Measurements from ENCODE around the gene OLFM1.

OLFM1 gene

DNA sequence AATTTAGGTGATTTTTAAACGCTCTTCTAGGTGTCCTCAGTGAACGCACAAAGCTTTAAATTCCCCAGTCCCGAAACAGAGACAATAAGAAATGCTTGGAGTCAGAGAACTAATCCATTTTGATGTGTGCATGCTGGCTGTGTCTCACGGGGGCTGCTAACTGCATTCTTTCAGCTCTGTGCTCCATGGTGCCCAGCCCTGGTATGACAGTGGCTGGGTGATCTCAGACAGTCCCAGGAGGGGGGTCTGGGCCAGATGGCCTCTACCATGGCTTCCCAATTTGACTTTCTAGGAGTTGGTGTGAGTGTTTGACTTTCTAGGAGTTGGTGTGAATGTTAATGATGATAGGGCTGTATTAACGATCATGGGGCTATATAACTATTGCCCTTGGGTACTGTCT is 12.1 kb downstream of the OLFM1 start:
- Histone ChIP-seq H3K4me3 (ENCODE audit: insufficient read depth, low read depth, low read length, poor library complexity, severe bottlenecking) (no peak overlapping the region), H3K9me3 (ENCODE audit: control insufficient read depth, low read length) (no peaks in the 10 kb centered on the region), H3K27ac (ENCODE audit: insufficient read depth, low read length, poor library complexity, severe bottlenecking) (no peak overlapping the region), H3K36me3 (ENCODE audit: control insufficient read depth, insufficient read depth, low read length) (no peaks in the 10 kb centered on the region), H3K4me1 (ENCODE audit: control insufficient read depth, insufficient read depth, low read length, poor library complexity, severe bottlenecking) (no peaks in the 10 kb centered on the region), H3K27me3 (replicated peaks; ENCODE audit: control insufficient read depth, insufficient read depth, low read length, poor library complexity, severe bottlenecking) (peaks cover 10% of the 10 kb centered on the region)
- DNase-seq, result no peak

DNA sequence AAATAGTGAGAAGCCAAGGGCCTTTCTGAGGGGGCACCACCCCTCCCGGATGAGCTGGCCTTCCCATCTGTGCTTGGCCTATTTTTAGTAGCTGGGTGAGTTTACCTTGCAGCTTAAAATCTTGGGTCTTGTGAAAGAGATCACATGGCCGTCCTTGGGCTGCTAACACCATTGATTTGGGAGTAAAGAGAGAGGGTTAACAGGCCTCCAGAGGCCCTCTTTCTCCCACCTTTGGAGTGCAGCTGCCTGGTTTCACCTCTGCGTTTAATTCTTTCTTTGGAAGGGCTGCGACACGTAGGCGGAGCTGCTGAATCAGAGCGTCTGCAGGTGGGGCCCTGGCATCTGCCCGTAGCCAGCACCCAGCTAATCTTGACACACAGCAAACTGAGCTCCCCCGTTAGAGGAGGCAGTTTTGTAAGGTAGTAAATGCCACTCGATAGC is 12.8 kb downstream of the OLFM1 start:
- no peak overlapping the region for H3K4me3 ChIP-seq (ENCODE audit: insufficient read depth, low read depth, low read length, poor library complexity, severe bottlenecking)
- H3K4me1 ChIP-seq (ENCODE audit: control insufficient read depth, insufficient read depth, low read length, poor library complexity, severe bottlenecking), result no peaks in the 10 kb centered on the region
- peaks cover 10% of the 10 kb centered on the region for H3K27me3 ChIP-seq (replicated peaks; ENCODE audit: control insufficient read depth, insufficient read depth, low read length, poor library complexity, severe bottlenecking)
- no peaks in the 10 kb centered on the region for H3K9me3 ChIP-seq (ENCODE audit: control insufficient read depth, low read length)
- H3K27ac ChIP-seq (ENCODE audit: insufficient read depth, low read length, poor library complexity, severe bottlenecking), result no peak overlapping the region
- DNase-seq, result no peak
- H3K36me3 ChIP-seq (ENCODE audit: control insufficient read depth, insufficient read depth, low read length), result no peaks in the 10 kb centered on the region

DNA sequence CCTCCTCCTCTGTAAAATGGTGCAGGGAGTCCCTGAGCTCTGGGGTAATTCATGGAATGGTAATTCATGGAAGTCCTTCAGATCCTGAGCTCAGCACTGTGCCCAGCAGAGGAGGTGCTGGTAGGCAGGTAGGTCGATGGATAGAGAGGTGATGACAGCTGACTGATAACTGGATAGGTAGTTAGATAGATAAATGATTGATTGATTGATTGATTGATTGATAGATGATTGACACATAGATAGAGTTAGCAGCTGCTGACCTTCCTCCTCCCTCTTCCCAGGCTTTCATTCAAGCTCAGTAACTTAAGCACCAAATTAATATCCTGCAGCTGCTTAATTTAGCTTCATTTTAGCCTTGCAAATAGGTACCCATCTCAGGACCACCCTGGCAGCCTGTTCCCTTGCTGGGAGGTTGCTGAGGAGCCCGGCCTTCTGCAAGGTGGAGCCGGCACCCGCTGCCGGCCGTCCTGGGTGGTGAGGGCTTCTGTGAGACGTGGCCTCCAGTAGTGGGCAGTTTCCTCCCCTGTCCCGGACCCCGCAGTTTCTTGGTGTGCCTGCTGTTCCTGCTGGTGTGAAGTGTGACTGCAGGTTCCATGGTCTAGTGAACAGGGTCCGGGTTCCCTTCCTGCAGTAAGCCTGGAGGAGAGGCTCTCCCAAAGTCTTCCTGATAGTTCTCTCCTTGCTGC is 13.4 kb downstream of the OLFM1 start:
- H3K27me3 ChIP-seq (replicated peaks; ENCODE audit: control insufficient read depth, insufficient read depth, low read length, poor library complexity, severe bottlenecking), result peaks cover 10% of the 10 kb centered on the region
- no peaks in the 10 kb centered on the region for H3K9me3 ChIP-seq (ENCODE audit: control insufficient read depth, low read length)
- H3K27ac ChIP-seq (ENCODE audit: insufficient read depth, low read length, poor library complexity, severe bottlenecking), result no peak overlapping the region
- DNase-seq, result no peak
- H3K4me1 ChIP-seq (ENCODE audit: control insufficient read depth, insufficient read depth, low read length, poor library complexity, severe bottlenecking), result no peaks in the 10 kb centered on the region
- no peaks in the 10 kb centered on the region for H3K36me3 ChIP-seq (ENCODE audit: control insufficient read depth, insufficient read depth, low read length)
- no peak overlapping the region for H3K4me3 ChIP-seq (ENCODE audit: insufficient read depth, low read depth, low read length, poor library complexity, severe bottlenecking)

DNA sequence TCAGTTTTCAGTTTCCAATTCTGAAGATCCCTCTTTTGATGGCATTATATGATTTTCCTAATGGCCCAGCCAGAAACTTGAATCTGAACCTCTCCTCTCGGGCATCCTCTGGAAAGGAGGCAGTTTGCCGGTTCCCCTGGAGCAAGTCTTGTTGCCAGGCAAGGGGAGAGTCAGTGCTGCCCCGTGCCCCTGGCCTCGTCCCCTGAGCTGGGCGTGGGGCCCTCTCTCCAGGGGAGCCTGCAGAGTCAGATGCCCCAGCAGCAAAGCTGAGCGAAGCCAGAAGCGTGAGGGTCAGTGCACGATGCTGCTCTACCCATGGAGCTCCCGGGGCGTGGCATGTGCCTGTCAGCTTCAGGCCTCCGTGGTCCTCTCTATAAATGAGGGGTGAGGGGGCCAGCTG is 14.0 kb downstream of the OLFM1 start:
- no peak for DNase-seq
- no peaks in the 10 kb centered on the region for H3K9me3 ChIP-seq (ENCODE audit: control insufficient read depth, low read length)
- H3K4me1 ChIP-seq (ENCODE audit: control insufficient read depth, insufficient read depth, low read length, poor library complexity, severe bottlenecking), result no peaks in the 10 kb centered on the region
- H3K27ac ChIP-seq (ENCODE audit: insufficient read depth, low read length, poor library complexity, severe bottlenecking), result no peak overlapping the region
- H3K27me3 ChIP-seq (replicated peaks; ENCODE audit: control insufficient read depth, insufficient read depth, low read length, poor library complexity, severe bottlenecking), result peaks cover 10% of the 10 kb centered on the region
- H3K4me3 ChIP-seq (ENCODE audit: insufficient read depth, low read depth, low read length, poor library complexity, severe bottlenecking), result no peak overlapping the region
- no peaks in the 10 kb centered on the region for H3K36me3 ChIP-seq (ENCODE audit: control insufficient read depth, insufficient read depth, low read length)

DNA sequence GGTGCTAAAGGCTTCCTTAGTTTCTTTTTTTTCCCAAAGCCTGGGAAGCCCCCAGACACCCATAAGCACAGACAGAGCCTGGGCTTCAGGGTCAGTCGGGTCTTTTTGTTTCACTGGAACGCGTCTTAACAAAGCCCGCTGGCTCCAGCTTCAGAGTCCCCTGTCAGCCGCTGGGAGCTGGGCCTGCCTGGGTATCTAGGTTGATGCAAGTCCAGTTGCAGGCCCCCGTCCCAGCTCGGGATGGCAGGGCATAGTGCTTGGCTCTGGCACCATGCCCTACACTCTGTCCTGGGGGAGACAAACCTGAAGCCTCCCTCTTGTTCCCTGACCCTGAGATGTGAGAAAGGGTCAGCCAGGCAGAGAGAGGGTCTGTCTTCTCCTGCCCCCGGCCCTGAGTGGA is 14.5 kb downstream of the OLFM1 start:
- Histone ChIP-seq H3K27me3 (replicated peaks; ENCODE audit: control insufficient read depth, insufficient read depth, low read length, poor library complexity, severe bottlenecking) (peaks cover 10% of the 10 kb centered on the region), H3K27ac (ENCODE audit: insufficient read depth, low read length, poor library complexity, severe bottlenecking) (no peak overlapping the region), H3K9me3 (ENCODE audit: control insufficient read depth, low read length) (no peaks in the 10 kb centered on the region), H3K4me3 (ENCODE audit: insufficient read depth, low read depth, low read length, poor library complexity, severe bottlenecking) (no peak overlapping the region), H3K4me1 (ENCODE audit: control insufficient read depth, insufficient read depth, low read length, poor library complexity, severe bottlenecking) (no peaks in the 10 kb centered on the region), H3K36me3 (ENCODE audit: control insufficient read depth, insufficient read depth, low read length) (no peaks in the 10 kb centered on the region)
- DNase-seq, result no peak

DNA sequence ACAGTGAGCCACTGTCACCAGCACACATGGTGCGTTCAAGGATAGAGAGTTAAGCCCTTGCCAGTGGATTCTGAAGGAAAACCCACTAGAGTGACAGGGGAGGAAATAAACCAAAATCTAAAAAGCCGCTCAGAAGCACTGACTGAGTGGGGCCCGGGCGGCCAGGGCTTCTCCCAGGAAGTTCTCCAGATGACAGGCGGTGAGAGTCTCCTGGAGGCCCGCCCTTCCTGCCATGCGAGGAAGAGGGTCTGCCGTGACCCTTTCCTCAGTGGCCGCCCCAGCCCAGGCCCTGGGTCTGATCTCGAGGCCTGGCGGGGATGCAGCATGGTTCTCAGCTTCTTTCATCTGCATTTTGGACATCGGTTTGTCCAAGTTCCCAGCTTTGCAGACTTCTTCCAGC is 14.9 kb downstream of the OLFM1 start:
- Histone ChIP-seq H3K9me3 (ENCODE audit: control insufficient read depth, low read length) (no peaks in the 10 kb centered on the region), H3K27ac (ENCODE audit: insufficient read depth, low read length, poor library complexity, severe bottlenecking) (no peak overlapping the region), H3K36me3 (ENCODE audit: control insufficient read depth, insufficient read depth, low read length) (no peaks in the 10 kb centered on the region), H3K4me1 (ENCODE audit: control insufficient read depth, insufficient read depth, low read length, poor library complexity, severe bottlenecking) (no peaks in the 10 kb centered on the region), H3K4me3 (ENCODE audit: insufficient read depth, low read depth, low read length, poor library complexity, severe bottlenecking) (no peak overlapping the region), H3K27me3 (replicated peaks; ENCODE audit: control insufficient read depth, insufficient read depth, low read length, poor library complexity, severe bottlenecking) (peaks cover 9% of the 10 kb centered on the region)
- DNase-seq, result no peak

DNA sequence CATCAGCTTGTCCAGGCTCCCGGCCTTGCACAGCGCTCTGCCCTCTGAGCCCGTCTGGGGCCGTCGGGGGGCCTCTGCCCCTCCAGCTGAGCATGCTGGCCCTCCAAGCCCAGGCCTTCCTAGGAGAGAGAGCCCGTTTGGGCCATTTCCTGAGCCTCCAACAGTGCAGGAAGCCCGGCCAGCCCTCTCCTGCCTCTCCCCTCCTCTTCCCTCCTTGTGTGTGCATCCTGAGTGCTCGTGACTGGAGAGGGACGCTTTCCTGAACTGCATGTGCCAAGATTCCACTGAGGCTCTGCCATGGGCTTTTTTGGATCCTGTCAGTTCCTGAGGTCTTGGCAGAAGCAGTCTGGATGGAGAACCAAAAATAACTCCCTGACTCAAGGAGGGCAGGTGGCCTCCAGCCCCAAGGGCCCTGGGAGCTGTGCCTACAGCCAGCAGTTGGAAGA is 15.6 kb downstream of the OLFM1 start:
- H3K9me3 ChIP-seq (ENCODE audit: control insufficient read depth, low read length), result no peaks in the 10 kb centered on the region
- H3K36me3 ChIP-seq (ENCODE audit: control insufficient read depth, insufficient read depth, low read length), result no peaks in the 10 kb centered on the region
- no peak overlapping the region for H3K27ac ChIP-seq (ENCODE audit: insufficient read depth, low read length, poor library complexity, severe bottlenecking)
- H3K4me3 ChIP-seq (ENCODE audit: insufficient read depth, low read depth, low read length, poor library complexity, severe bottlenecking), result no peak overlapping the region
- peaks cover 6% of the 10 kb centered on the region for H3K27me3 ChIP-seq (replicated peaks; ENCODE audit: control insufficient read depth, insufficient read depth, low read length, poor library complexity, severe bottlenecking)
- no peaks in the 10 kb centered on the region for H3K4me1 ChIP-seq (ENCODE audit: control insufficient read depth, insufficient read depth, low read length, poor library complexity, severe bottlenecking)
- no peak for DNase-seq

DNA sequence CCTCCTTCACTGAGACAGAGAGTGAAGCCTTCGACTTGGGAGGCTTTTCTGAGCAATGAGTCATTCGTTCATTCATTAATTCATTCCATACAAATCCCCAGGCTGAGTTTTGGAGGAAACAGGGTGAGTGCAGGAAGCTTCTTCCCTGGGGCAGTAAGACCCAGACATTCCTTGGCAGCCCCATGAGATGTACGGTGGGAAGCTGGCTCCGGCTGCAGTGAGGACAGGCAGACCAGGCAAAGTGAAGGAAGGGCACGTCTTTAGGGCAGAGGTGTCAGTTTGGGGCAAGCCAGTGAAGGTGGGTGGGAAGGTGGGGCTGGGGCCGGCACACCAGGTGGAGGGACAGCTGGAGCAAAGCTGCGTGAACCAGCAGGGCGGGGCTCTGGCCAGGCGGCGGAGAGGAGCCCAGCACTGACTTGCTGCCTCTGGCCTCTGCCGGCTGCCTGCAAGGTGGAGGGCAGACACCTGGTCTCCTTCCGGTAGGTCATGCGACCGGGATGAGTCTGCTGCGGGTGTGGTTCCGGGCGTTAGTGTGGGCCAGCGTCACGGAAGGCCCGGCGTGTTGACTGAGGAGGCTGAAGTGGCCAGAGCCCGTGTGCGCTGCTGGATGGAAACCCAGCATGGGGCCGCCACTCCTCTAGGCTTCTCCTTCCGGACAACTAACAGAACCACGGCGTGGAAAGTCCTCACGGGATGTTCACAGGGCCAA is 16.6 kb downstream of the OLFM1 start:
- no peak overlapping the region for H3K4me3 ChIP-seq (ENCODE audit: insufficient read depth, low read depth, low read length, poor library complexity, severe bottlenecking)
- H3K36me3 ChIP-seq (ENCODE audit: control insufficient read depth, insufficient read depth, low read length), result no peaks in the 10 kb centered on the region
- H3K27me3 ChIP-seq (replicated peaks; ENCODE audit: control insufficient read depth, insufficient read depth, low read length, poor library complexity, severe bottlenecking), result peaks cover 6% of the 10 kb centered on the region
- no peaks in the 10 kb centered on the region for H3K4me1 ChIP-seq (ENCODE audit: control insufficient read depth, insufficient read depth, low read length, poor library complexity, severe bottlenecking)
- no peak overlapping the region for H3K27ac ChIP-seq (ENCODE audit: insufficient read depth, low read length, poor library complexity, severe bottlenecking)
- H3K9me3 ChIP-seq (ENCODE audit: control insufficient read depth, low read length), result no peaks in the 10 kb centered on the region
- no peak for DNase-seq

DNA sequence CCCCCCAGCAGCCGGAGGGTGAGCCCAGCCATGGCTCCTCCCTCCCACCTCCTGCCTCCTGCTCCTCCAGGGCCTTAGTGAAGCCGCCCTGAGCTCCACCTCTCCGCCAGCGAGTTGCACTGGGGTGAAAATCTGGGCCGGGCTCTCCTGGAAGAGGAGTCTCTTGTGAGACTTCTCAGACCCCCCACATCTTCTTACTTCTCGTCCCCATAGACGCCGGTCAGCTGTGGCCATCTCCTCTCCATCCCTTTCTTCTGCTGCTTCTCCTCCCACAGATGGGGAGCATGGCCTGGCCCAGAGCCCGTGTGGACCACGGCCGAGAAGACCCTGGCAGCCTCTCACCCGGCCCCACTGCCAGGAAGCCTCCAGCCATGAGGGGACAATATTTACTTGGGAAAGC is 17.3 kb downstream of the OLFM1 start:
- Histone ChIP-seq H3K27me3 (replicated peaks; ENCODE audit: control insufficient read depth, insufficient read depth, low read length, poor library complexity, severe bottlenecking) (peaks cover 6% of the 10 kb centered on the region), H3K4me3 (ENCODE audit: insufficient read depth, low read depth, low read length, poor library complexity, severe bottlenecking) (no peak overlapping the region), H3K27ac (ENCODE audit: insufficient read depth, low read length, poor library complexity, severe bottlenecking) (no peak overlapping the region), H3K36me3 (ENCODE audit: control insufficient read depth, insufficient read depth, low read length) (no peaks in the 10 kb centered on the region), H3K9me3 (ENCODE audit: control insufficient read depth, low read length) (no peaks in the 10 kb centered on the region), H3K4me1 (ENCODE audit: control insufficient read depth, insufficient read depth, low read length, poor library complexity, severe bottlenecking) (no peaks in the 10 kb centered on the region)
- no peak for DNase-seq

DNA sequence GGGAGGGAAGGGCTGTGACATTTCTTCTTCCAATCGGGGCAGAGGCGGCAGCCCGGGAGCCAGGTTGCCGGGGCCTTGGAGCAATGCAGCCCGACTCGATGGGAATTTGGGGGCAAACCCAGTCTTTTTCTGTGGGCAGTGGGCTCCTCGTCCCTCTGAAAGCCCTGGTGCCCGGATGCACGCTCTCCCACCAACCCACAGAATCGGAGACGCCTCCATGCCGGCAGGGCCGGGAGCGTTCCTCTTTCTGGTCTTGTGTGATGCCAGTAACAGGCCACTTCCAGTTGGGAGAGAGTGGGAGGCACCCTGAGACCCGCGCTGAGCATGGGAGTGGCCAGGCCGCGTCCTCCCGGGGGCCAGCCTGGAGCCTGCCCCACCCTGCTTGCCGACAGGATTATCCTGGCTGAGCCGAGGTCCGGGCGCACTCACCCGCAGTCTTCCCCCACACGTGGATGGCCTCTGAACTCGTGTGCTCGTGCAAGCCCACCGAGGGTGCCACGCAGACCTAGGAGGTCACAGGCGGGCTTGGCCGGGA is 17.8 kb downstream of the OLFM1 start:
- H3K9me3 ChIP-seq (ENCODE audit: control insufficient read depth, low read length), result no peaks in the 10 kb centered on the region

More for the DNA sequence above, 17.8 kb downstream of the OLFM1 start:
- Histone ChIP-seq H3K36me3 (ENCODE audit: control insufficient read depth, insufficient read depth, low read length) (no peaks in the 10 kb centered on the region), H3K4me3 (ENCODE audit: insufficient read depth, low read depth, low read length, poor library complexity, severe bottlenecking) (no peak overlapping the region), H3K27me3 (replicated peaks; ENCODE audit: control insufficient read depth, insufficient read depth, low read length, poor library complexity, severe bottlenecking) (peaks cover under 1% of the 10 kb centered on the region), H3K4me1 (ENCODE audit: control insufficient read depth, insufficient read depth, low read length, poor library complexity, severe bottlenecking) (no peaks in the 10 kb centered on the region), H3K27ac (ENCODE audit: insufficient read depth, low read length, poor library complexity, severe bottlenecking) (no peak overlapping the region)
- DNase-seq, result no peak
